HEK293 (cell line): ENCODE data around the gene ZNF318.
"Not testable (repeated sequence)": the region's sequence is repeated elsewhere in the genome, so short reads cannot be mapped to it uniquely, and the experiment has no call there.

Experiments used
- CTCF ChIA-PET: fragments of 350-600 bp; formaldehyde crosslinking; extraction: SDS; loops from one replicate; lab custom pipeline; 2021; ENCODE audit warnings: antibody characterized with exemption; lab: Yijun Ruan, JAX
- POLR2A ChIA-PET: fragments of 300-600 bp; formaldehyde crosslinking; extraction: SDS; loops from one replicate; lab custom pipeline; 2020; ENCODE audit warnings: antibody characterized with exemption, inconsistent platforms; lab: Yijun Ruan, JAX
- H3K27ac ChIP-seq: fragments of 200-500 bp; sonication (Bioruptor generic); 2 replicates; pipeline ENCODE4 v1.5.1; 2014; ENCODE audit warnings: low read depth, low read length, control low read depth, inconsistent platforms; ENCODE audit errors: extremely low read depth
- H3K36me3 ChIP-seq, 2 experiments: fragments of 200-500 bp in 1 of 2; sonication (Bioruptor generic) in 1 of 2; 1 replicate in 1 of 2; 2 replicates in 1 of 2; pipeline ENCODE4 v1.5.1; 2014 to 2017; ENCODE audit warnings: inconsistent platforms in 2 of 2, low read length in 2 of 2; ENCODE audit not compliant: control insufficient read depth in 2 of 2, insufficient read depth in 1 of 2
- H3K4me1 ChIP-seq: fragments of 200-500 bp; sonication (Bioruptor generic); 2 replicates; pipeline ENCODE4 v1.5.1; 2014; ENCODE audit warnings: mild to moderate bottlenecking, low read length, inconsistent platforms; ENCODE audit not compliant: control insufficient read depth, insufficient read depth
- H3K4me3 ChIP-seq: 2 replicates; pipeline ENCODE4 v1.5.1; 2011; ENCODE audit warnings: low read depth, mild to moderate bottlenecking, control low read depth, low read length, moderate library complexity
- H3K9me3 ChIP-seq: fragments of 200-500 bp; sonication (Bioruptor generic); 2 replicates; pipeline ENCODE4 v1.5.1; 2014; ENCODE audit warnings: low read depth, low read length, inconsistent platforms; ENCODE audit not compliant: control insufficient read depth, insufficient read depth
- CTCF ChIP-seq: fragments of 450-650 bp; formaldehyde crosslinking; IDR thresholded peaks from 2 replicates; pipeline ENCODE4 v1.5.1; 2016; ENCODE audit warnings: missing biosample characterization, missing genetic modification characterization
- SETDB1 ChIP-seq: IDR thresholded peaks from one replicate; pipeline ENCODE4 v1.6.1; 2017; ENCODE audit warnings: mild to moderate bottlenecking, low read length, moderate library complexity, mixed read lengths; ENCODE audit not compliant: insufficient read length
- SP7 ChIP-seq: fragments of 450-650 bp; formaldehyde crosslinking; IDR thresholded peaks from 2 replicates; pipeline ENCODE4 v1.5.1; 2016; ENCODE audit warnings: missing biosample characterization, missing genetic modification characterization
- ZBTB17 ChIP-seq: fragments of 450-650 bp; formaldehyde crosslinking; IDR thresholded peaks from 2 replicates; pipeline ENCODE4 v1.5.1; 2016; ENCODE audit warnings: missing biosample characterization, missing genetic modification characterization
- ZBTB7A ChIP-seq: fragments of 450-650 bp; formaldehyde crosslinking; IDR thresholded peaks from 2 replicates; pipeline ENCODE4 v1.5.1; 2016; ENCODE audit warnings: low read depth, missing biosample characterization, missing genetic modification characterization
- ZEB2 ChIP-seq: fragments of 450-650 bp; formaldehyde crosslinking; IDR thresholded peaks from 2 replicates; pipeline ENCODE4 v1.5.1; 2016; ENCODE audit warnings: missing biosample characterization, missing genetic modification characterization
- ZIC2 ChIP-seq: fragments of 450-650 bp; formaldehyde crosslinking; IDR thresholded peaks from 2 replicates; pipeline ENCODE4 v1.5.1; 2016; ENCODE audit warnings: missing biosample characterization, missing genetic modification characterization
- ZNF140 ChIP-seq: fragments of 450-650 bp; formaldehyde crosslinking; IDR thresholded peaks from 2 replicates; pipeline ENCODE4 v1.5.1; 2016; ENCODE audit warnings: missing biosample characterization, missing genetic modification characterization
- ZNF2 ChIP-seq: fragments of 450-650 bp; formaldehyde crosslinking; IDR thresholded peaks from 2 replicates; pipeline ENCODE4 v1.5.1; 2016; ENCODE audit warnings: missing biosample characterization, missing genetic modification characterization
- ZNF211 ChIP-seq: fragments of 450-650 bp; formaldehyde crosslinking; IDR thresholded peaks from 2 replicates; pipeline ENCODE4 v1.5.1; 2016; ENCODE audit warnings: low read depth, missing biosample characterization, missing genetic modification characterization
- ZNF350 ChIP-seq: fragments of 450-650 bp; formaldehyde crosslinking; IDR thresholded peaks from 2 replicates; pipeline ENCODE4 v1.5.0; 2017; ENCODE audit warnings: missing biosample characterization, mild to moderate bottlenecking, missing genetic modification characterization
- ZNF548 ChIP-seq: fragments of 450-650 bp; formaldehyde crosslinking; IDR thresholded peaks from 2 replicates; pipeline ENCODE4 v1.5.1; 2016; ENCODE audit warnings: missing biosample characterization, missing genetic modification characterization
- ZNF670 ChIP-seq: fragments of 450-650 bp; formaldehyde crosslinking; IDR thresholded peaks from 2 replicates; pipeline ENCODE4 v1.5.1; 2016; ENCODE audit warnings: missing biosample characterization, missing genetic modification characterization, low read depth
- ZNF692 ChIP-seq: fragments of 450-650 bp; formaldehyde crosslinking; IDR thresholded peaks from 2 replicates; pipeline ENCODE4 v1.5.1; 2016; ENCODE audit warnings: missing biosample characterization, missing genetic modification characterization
- ZNF76 ChIP-seq: fragments of 450-650 bp; formaldehyde crosslinking; IDR thresholded peaks from 2 replicates; pipeline ENCODE4; 2016; ENCODE audit warnings: low read depth, missing biosample characterization, missing genetic modification characterization, borderline replicate concordance
- ZNF785 ChIP-seq: fragments of 450-650 bp; formaldehyde crosslinking; IDR thresholded peaks from 2 replicates; pipeline ENCODE4 v1.5.1; 2016; ENCODE audit warnings: missing biosample characterization, missing genetic modification characterization

Gene ZNF318

GRCh38 chr6:43383021-43383667, 13.7 kb upstream of the ZNF318 start:
- TF ChIP-seq ZEB2 (no peak), ZNF140 (tag by site-specific recombination) (no peak), ZIC2 (tag by site-specific recombination) (no peak), ZNF2 (tag by site-specific recombination) (no peak), ZNF350 (tag by site-specific recombination) (no peak), SETDB1 (no peak), ZBTB7A (no peak), ZNF785 (tag by site-specific recombination) (no peak), ZNF692 (tag by site-specific recombination) (no peak)
- TF ChIP-seq, all 188 proteins: peak for 0
- Histone ChIP-seq H3K9me3 (no peaks in the 10 kb centered on the region), H3K36me3 (no peaks in the 10 kb centered on the region), H3K4me1 (no peaks in the 10 kb centered on the region), H3K4me3 (no peak overlapping the region), H3K27ac (no peak overlapping the region)
- CTCF ChIA-PET = interaction anchor here (0.6 to 1.8 kb wide), 4 partner anchors 20 to 124 kb away, joined by 3 to 7 read pairs (median 4); no protein-coding TSS in a partner anchor
- POLR2A ChIA-PET = interaction anchor here (0.6 kb wide), 2 partner anchors 98 to 195 kb away, joined by 3 to 11 read pairs; no protein-coding TSS in a partner anchor

GRCh38 chr6:43380858-43381257, 11.4 kb upstream of the ZNF318 start:
- not testable (repeated sequence) for H3K4me1 ChIP-seq, H3K27ac ChIP-seq, H3K36me3 ChIP-seq, H3K9me3 ChIP-seq, H3K4me3 ChIP-seq
- CTCF ChIA-PET = interaction anchor here (0.7 kb wide), 1 partner anchor 11 kb away, joined by 3 read pairs; the partner anchor contains the start of gene ZNF318
- POLR2A ChIA-PET = interaction anchor here (0.7 kb wide), 1 partner anchor 77 kb away, joined by 3 read pairs; no protein-coding TSS in a partner anchor

- Histone ChIP-seq H3K27ac (no peak overlapping the region), H3K4me1 (no peaks in the 10 kb centered on the region)
- POLR2A ChIA-PET = interaction anchor here (0.6 to 1.3 kb wide), 4 partner anchors 9 to 98 kb away, joined by 3 to 4 read pairs (median 4); partner anchors contain the start of genes ABCC10 and ZNF318
Measured at GRCh38 chr6:43378631-43379030, 9.2 kb upstream of the ZNF318 start.

More at GRCh38 chr6:43378631-43379030, 9.2 kb upstream of the ZNF318 start:
- H3K9me3 ChIP-seq = no peaks in the 10 kb centered on the region
- H3K4me3 ChIP-seq = no peak overlapping the region
- TF ChIP-seq ZBTB17 = 0 out of 2 replicates have a peak, but pooled peaks have one; percentile 33
- TF ChIP-seq SP7 = no peak
- 0 out of 2 replicates have a peak, but pooled peaks have one; percentile 15 for TF ChIP-seq CTCF
- TF ChIP-seq ZNF548 (tag by site-specific recombination) = no peak
- TF ChIP-seq ZNF670 = no peak
- TF ChIP-seq ZNF211 (tag by site-specific recombination) = no peak
- TF ChIP-seq ZNF76 = no peak
- no peaks in the 10 kb centered on the region for H3K36me3 ChIP-seq
- CTCF ChIA-PET = interaction anchor here (1.5 kb wide), 1 partner anchor 129 kb away, joined by 3 read pairs; no protein-coding TSS in a partner anchor
